Measurements from ENCODE around the gene FRMPD2.
"Not testable (repeated sequence)": the region's sequence is repeated elsewhere in the genome, so short reads cannot be mapped to it uniquely, and the experiment has no call there.

The FRMPD2 gene

DNA sequence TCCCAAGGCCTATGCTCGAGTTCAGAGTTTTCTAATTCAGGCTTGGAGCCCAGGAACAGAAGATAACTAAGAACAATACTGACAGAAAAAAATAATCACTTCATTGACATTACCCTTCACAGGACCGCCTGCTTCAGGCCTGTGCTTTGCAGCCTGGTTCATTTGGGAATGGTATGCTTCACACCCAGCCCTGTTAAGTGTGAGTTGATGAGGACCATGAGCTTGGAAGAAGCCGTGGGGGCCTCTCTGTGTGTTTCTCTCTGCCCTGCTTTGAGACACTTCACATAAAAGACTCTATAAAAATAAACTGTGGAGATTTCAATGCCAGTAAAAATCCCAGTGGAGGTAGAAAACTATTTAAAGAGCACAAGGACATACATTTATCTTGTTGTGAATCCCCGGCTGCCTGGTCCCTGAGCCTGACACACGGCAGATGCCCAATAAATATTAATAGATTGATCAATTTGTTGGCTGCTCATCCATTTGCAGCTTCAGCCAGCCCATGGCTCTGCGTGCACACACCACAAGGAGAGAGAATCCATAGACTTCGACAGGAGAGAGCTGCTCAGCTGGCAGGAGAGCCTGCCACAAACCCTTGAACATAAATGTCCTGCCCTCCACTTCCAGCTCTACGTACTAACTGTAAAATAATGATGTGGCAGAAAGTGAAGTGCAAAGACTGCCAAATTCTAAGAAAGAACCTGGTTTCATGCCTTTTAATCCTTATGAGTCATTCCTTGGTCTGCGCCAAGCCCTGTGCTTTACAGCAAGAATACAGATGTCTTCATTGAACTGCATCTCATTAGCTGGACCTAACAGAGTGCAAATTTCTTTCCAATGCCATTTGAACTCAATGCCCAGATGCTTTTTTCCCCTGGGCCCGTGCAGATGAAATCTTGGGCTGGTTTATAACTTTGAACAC lies 130.5 kb downstream of the FRMPD2 start:
- DNase-seq (ENCODE audit: low read depth in 2 of 2, low spot score in 1 of 2): not testable (repeated sequence)

DNA sequence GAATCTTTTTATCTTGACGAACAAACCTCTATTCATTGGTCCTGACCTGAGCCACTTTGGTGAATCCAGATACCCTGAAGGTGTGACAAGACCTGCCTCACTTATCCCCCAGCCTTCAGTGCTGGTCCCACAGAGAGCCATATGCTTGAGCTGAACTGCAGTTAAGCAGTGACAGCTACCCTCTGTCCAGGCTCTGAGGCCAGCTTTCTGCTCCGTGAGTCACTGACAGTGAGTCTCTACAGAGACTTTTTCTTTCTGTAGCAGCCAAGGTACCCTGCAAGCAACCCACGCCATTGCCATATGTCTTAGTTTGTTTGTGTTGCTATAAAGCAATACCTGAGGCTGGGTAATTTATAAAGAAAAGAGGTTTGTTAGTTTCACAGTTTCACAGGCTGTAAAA lies 133.5 kb downstream of the FRMPD2 start:
- DNase-seq (ENCODE audit: low read depth in 2 of 2, low spot score in 1 of 2): not testable (repeated sequence)

DNA sequence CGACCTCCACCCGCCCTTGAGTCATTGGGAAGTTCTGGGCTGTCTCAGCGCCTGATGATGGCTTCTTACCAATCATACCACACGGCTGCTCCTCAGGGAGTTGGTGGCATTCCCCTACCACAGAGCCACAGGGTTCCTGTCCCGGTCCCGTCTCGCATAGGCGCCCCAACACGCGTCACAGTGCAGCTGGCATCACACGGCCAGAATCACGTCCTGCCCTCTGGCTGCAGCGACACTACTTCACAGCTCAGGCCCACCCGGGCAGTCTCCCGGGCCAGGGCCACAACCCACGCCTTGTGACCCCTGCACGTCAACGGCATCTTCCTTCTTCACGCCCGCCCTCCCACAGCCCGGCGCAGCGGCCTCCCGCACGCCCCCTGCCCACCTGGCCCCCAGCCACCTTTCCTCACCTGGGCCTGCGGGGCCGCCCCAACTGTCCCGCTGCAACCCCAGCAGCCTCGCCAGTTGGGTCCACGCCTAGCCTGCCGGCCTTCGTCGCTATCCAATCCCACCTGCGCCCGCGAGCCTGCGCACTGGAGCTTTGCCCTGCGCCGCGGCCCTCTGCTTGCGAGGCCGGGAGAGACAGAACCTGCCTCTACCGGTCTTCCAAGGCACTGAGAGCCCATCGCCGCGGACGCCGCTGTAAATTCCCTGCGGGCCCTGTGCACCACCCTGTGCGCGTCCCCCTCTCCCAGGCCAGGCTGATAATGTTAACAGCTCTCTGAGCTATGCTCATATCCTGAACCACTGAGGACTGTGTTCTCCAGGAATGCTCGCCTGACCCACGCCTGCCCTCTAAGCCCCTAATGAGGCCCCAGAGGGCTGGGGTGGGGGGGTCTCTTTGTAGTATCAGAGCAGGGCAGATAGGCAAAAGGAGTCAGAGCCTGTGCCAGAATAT lies 134.3 kb downstream of the FRMPD2 start:
- not testable (repeated sequence) for DNase-seq (ENCODE audit: low read depth in 2 of 2, low spot score in 1 of 2)

DNA sequence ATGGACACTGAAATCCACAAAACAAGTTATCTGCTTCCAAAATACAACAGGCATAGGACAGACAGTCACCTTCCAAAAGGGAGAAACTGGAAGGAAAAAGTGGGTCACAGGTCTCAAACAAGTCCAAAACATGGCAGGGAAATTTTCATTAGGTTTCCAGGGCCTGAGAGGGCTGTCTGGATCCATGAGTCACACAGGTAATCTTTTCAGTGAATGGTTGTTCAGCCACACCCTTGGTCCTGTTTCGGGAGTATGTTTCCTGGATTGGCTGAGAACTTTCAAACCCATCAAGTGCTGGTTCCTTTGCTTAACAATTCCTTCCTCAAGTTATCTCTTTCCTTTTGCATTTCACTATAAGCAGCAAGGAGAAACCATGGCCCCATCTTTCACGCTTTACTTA lies 145.5 kb downstream of the FRMPD2 start:
- DNase-seq (ENCODE audit: low read depth in 2 of 2, low spot score in 1 of 2): not testable (repeated sequence)

DNA sequence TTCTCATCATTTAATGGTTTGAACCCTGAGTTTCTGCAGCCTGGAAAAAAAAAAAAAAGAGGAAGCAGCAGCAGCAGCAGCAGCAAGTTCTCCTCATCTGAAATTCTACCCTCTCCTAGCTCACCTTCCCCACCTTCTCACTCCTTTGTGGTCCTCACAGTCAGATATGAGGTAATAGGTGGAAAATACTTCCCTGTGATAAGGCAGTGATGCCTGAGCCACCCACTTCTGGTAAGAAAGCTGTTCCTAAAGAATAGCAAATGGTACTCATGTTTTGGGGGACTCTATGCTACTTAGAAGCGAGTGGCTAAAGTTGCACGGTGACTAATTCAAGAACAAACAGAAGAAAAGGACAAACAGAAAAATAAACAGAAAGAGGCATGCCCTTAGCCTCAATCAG lies 148.2 kb downstream of the FRMPD2 start:
- not testable (repeated sequence) for DNase-seq (ENCODE audit: low read depth in 2 of 2, low spot score in 1 of 2)

DNA sequence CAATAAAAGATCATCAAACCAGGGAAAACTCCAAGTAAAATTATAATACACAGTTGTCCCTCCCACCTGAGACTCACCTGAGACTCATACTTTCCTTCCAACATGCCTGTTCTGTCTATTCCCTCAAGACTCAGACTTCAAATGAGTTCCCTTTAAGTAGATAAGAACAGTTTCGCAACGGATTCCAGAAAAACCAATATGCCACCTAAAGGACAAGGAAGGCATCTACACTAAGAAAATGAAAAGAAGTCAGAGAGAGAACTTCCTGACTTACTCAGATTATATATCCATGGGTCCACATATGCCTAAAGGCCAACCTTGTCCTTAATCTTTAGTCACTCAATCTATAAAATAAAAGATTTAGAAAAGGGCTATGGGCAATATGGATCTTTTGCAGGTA lies 148.9 kb downstream of the FRMPD2 start:
- not testable (repeated sequence) for DNase-seq (ENCODE audit: low read depth in 2 of 2, low spot score in 1 of 2)

DNA sequence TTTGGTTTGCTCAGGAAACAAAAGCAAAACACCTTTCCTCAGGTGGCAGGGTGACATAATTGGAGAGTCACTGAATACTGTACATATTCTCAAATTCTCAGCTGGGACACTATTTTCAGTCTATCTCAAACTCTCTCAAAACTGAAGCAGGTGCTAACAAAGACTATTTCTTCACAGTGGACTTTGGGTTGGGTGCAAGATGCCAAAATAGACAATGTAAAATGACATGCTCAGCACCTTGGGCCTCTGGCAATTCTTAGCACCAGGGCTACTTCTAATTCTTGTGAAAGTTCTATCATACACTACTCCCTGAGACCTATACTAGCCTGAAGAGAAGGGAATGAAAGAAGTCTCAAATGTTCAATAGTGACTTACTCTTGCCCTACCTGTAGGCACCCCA lies 151.9 kb downstream of the FRMPD2 start:
- DNase-seq (ENCODE audit: low read depth in 2 of 2, low spot score in 1 of 2): not testable (repeated sequence)

DNA sequence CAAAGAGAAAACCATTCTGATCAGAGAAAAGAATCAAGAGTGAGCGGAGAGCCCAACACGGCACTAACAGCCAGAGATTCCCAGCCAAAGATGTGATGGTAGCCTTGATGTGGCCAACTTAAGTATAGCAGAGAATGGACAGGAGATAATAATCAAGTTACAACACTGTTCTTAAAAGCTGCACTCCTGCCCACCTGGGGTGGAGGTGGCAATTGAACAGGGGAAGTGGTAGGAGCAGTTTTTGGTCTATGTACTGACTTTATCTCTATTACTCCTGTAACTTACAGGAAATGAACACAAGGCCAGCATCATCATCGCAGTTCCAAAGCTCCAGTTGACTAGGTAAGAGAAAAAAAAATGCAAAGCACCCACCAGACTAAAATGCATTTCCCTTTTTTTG lies 164.2 kb downstream of the FRMPD2 start:
- DNase-seq (ENCODE audit: low read depth in 2 of 2, low spot score in 1 of 2): not testable (repeated sequence)

All from stimulated activated CD8-positive, alpha-beta memory T cell treated with anti-CD3 and anti-CD28 coated beads, Interleukin-4, amount 100 ng/mL, for 4 hours (primary cell).